HG02610 (cell line): ENCODE results near the gene DZIP1L.

Experiments used
- ATAC-seq: cut with Tn5 transposase; IDR thresholded peaks from one replicate; pipeline ENCODE4 v1.9.1; 2021; ENCODE audit warnings: mild to moderate bottlenecking, moderate library complexity; ENCODE audit not compliant: unreplicated experiment

Gene DZIP1L

GRCh38 chr3:138072796-138073195, 42.6 kb downstream of the DZIP1L start:
- no peak for ATAC-seq

DNA sequence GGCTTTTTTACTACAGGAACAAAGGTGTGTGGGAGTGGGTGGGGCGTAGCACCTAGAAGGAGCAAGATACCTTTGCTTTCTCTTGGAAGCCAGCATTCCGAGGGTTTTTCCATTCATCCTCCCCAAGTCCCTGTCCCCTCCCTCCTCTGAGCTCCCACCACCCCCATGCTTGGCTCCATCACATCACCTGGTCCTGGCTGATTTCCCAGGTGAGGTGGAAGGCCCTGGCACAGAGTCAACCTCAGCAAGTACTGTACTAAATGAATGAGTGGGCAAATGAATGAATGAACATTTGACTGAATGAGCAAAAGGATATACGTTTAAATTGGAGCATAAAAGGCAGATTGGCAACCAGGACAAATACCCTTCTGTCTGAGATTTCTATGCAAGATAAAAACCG, 45.4 kb downstream of the DZIP1L start:
- ATAC-seq = no peak

- ATAC-seq = peak; percentile 52
Measured at GRCh38 chr3:138068579-138069174, 46.7 kb downstream of the DZIP1L start.

DNA sequence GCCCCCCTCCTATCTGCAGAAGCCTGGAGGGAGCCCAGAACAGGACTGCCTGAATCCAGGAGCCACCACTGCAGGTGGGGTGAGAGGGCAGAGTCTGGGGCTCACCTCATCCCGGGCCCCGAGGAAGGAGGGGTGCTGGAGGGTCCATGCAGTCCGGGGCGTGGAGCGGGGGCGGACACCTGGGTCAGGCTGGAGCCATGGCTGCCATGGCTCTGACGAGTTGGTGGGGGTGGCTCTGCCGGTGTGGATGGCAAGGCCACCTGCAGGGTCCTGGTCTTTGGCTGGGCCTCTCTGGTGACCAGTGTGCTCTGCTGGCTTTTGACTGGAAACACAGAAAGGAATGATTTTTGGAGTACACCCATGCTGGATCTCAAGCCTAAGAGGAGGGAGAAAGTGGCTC, 47.4 kb downstream of the DZIP1L start:
- no peak for ATAC-seq

- no peak for ATAC-seq
Measured at GRCh38 chr3:138066972-138067371, 48.4 kb downstream of the DZIP1L start.

- ATAC-seq = peak; percentile 97
Measured at GRCh38 chr3:138066383-138066782, 49.0 kb downstream of the DZIP1L start.

DNA sequence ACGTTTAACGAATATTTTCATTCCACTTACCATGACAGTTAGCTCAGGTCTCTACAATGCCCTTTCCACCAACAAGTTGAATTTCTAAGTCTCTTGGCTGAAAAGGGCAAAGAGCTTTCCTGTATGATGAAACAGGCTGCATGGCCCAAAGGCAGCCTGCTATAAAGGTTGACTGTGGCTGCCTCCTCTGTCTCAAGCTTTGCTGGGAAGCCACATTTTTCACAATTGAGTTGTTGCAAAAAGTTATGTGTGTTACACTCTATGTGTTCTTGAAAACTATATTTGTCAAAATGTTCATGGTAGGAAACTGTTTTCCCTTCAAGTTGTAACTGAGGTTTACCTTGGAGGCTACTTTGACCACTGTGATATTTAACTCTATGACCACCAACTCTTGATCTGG, 49.5 kb downstream of the DZIP1L start:
- peak; percentile 27 for ATAC-seq

DNA sequence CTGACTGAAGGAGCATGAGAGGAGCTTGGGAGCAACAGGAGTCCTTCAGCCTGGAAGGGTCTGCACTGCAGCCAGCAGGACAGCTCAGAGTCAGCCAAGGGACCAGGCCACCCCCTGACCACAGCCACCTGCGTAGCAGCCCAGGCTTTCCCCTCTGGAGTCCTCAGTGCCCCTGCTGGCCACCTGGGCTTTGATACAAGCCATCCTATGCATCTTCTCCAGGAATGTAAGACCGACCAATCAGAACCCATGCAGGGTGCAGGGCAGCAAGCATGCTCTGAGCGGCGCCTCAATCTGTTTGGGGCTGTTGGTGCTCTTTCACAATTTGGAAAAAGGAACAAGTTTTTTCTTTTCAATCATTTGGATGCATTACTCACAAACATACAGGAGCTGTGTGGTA, 52.0 kb downstream of the DZIP1L start:
- ATAC-seq = no peak

- no peak for ATAC-seq
Measured at GRCh38 chr3:138062626-138063025, 52.8 kb downstream of the DZIP1L start.

DNA sequence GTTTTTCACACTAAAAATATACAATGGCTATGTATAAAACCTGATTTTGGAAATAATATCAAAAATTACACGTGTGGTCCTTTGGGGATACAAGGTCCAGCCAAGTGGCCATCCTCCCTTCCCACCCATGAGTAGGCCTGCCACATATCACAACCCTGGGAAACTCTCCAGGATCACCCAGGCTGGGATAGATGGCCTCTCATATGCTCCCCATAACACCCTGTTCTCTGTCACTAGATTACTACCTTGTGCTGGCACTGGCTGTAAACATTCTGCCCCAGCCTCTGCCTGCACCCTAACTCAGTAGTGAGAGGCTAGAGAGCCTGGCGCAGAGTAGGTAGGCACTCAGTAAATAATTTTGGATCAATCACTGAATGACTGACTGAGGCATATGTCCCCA, 53.4 kb downstream of the DZIP1L start:
- ATAC-seq = no peak

- ATAC-seq = peak; percentile 70
Measured at GRCh38 chr3:138060792-138061191, 54.6 kb downstream of the DZIP1L start.

GRCh38 chr3:138059261-138059660, 56.1 kb downstream of the DZIP1L start:
- no peak for ATAC-seq

GRCh38 chr3:138057384-138057783, 58.0 kb downstream of the DZIP1L start:
- no peak for ATAC-seq

GRCh38 chr3:138054057-138054456, 61.4 kb downstream of the DZIP1L start:
- no peak for ATAC-seq

GRCh38 chr3:138051947-138052802, 63.2 kb downstream of the DZIP1L start:
- ATAC-seq = peak; percentile 70

DNA sequence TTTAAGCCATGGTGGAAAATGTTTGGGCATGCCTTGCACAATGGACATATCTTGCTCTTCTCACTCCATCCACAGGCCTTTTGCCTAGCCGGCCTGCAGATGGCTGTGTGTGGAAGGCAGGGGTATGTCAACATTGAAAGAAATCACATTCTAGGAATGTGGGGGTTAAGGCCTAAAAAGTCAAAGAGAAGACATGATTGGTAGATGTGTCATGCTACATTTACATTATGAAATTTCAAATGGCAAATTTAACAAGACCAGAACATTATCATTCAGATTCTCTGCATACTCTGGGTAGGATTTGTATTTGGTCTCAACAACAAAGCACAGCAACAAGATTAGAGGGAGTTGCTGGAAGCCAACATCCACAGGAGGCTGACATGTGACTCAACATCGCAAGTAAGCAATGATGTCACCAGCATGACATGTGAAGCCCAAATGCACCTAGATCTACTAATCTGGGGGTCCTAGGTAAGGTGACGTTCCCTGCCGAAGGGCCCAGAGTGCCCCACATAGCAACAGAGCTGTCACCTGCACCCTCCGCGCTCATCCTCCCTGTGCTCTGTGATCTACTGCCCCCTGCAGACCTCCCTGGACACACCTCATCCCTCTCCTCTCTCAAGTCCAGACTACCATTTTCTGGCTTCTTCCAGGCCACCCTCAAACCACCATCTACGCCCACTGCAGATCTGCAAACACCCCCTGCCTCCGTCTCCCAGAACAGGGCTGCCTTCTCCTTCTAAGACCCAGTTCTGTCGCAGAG, 66.1 kb downstream of the DZIP1L start:
- ATAC-seq = no peak

- ATAC-seq = no peak
Measured at GRCh38 chr3:138047596-138048158, 67.7 kb downstream of the DZIP1L start.

DNA sequence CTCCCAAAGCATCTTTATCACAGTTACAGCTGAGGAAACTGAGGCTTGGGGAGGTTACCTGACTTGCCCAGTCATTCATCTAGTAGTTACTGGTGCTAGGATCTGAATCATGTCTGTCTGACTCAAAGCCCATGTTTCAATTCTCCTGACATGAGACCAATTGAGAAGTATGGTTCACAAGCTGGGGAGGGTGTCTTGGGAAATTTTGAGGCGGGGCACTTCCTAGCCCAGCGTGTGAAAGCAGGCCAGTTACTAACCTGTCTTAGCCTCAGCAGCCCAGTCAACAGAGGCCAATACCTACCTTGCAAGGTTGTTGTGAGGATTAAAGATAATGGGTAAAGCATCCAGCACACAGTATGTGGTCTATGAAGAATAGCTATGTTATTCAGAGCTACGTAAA, 68.5 kb downstream of the DZIP1L start:
- ATAC-seq = peak; percentile 85

- ATAC-seq = no peak
Measured at GRCh38 chr3:138046085-138046484, 69.3 kb downstream of the DZIP1L start.

DNA sequence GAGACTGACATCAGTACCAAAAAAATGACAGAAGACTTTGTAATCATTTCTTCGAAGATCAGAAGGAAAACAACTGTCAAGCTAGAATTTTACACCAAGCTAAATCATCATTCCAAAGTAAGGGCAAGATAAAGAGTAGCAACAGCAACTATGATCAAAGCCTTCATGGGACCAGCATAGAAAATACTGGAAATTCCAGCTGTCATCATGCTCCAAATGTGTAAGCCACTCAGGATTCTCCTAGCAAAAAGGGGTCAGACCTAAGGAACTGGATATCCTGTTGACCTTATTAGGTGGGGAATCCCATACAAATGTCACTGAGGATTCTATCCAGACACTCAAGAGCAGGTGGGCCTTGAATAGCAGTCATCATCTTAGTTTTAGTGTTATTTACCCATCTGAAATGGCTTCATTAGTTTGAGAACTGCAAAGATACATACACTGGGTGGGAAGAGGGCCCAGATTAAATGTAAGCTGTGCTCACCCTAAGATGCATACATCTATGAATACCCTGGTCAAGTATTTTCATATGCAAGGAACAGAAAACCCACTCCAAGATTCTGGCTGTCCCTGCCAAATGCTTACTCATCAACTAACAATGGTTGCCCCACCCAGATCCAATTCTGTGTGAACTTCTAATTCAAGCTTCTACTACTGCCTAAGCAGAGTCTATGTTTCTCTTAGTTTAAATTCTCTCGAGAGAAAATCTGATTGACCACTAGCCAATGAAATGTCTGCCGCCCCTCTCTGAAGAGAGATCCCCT, 72.0 kb downstream of the DZIP1L start:
- no peak for ATAC-seq

DNA sequence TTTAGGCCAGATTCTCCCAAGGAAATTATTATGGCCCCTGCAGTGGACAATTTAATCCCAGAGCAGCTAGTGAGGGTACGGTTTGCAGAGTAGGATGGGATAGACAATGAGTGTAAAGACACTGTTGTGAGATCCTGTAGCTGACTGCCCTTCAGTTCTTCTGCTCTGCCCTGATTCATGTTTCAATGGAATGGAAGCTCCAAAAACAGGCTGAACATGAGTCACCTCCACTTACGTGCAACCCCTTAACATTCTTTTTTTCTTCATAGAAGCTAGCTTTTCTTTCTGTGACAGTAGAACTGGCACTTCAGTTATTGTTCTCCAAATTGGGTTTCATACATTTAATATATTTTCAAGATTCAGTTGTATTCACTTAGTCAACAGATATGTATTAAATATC, 73.4 kb downstream of the DZIP1L start:
- no peak for ATAC-seq
